Pulmonary artery endothelial cell (primary cell): Measurements from ENCODE around the gene TTC28. TPM values are rescaled to one million over a fixed set of nuclear protein-coding genes. Genes with fewer than 3 reads are reported as not detected.

Experiments used
- DNase-seq: peaks from one replicate; pipeline ENCODE4 v3.0.0-alpha.2; 2011; ENCODE audit warnings: low read depth, low spot score
- total RNA-seq: library from RNA; depleted of rRNA; stranded (reverse); fragments of >200 nt; gene quantifications from 2 replicates; pipeline ENCODE4 v1.2.3, GENCODE V29; 2014

The TTC28 gene
- total RNA-seq, 1 donor from 2014 or later, result 15.6 TPM

DNA sequence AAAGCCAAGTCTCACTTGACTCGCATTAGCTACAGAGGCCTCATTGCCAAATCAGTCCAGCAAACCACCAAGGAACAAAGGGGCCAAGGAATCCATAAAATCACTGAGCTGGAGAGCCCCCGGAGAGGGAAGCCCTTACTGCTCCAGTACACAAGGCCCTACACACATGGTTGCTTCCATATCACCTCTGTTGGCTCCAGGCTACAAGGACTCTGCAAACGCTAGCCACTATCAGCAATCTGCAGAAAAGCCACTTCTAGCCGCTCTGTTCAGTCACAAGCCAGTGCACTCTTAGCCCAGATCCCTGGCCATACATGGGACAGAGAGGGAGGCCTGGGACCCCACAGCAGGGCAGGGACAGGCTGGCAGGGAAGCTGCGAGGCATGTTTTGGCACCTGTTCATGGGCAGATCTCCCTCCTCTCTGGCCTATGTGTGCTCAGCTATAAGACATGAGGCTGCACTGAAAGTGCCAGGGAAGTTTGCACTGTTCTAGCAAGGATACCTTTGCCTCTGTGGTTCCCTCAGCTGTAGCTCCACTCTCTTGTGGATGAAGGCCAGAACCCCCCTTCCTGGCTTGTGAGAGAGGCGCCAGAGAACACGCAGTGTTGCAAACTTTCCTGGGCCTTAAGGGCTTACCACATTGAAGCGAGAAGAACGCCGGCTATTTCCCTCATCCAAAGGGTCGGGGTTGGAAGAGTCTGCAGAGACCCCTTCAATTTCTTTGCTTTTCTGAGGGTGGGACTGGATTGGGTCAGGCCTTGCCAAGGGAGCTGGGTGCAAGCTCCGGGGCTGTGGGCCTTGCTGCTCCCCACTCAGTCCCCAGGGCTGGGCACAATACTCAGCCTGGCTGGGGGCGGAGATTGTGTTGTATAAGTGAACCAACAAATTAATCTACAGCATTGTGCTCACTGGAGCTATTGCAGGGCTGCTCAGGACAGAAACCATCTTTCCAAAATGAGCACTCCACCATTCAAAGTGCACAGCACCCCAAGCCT is 651.9 kb downstream of the TTC28 start:
- no peak for DNase-seq

DNA sequence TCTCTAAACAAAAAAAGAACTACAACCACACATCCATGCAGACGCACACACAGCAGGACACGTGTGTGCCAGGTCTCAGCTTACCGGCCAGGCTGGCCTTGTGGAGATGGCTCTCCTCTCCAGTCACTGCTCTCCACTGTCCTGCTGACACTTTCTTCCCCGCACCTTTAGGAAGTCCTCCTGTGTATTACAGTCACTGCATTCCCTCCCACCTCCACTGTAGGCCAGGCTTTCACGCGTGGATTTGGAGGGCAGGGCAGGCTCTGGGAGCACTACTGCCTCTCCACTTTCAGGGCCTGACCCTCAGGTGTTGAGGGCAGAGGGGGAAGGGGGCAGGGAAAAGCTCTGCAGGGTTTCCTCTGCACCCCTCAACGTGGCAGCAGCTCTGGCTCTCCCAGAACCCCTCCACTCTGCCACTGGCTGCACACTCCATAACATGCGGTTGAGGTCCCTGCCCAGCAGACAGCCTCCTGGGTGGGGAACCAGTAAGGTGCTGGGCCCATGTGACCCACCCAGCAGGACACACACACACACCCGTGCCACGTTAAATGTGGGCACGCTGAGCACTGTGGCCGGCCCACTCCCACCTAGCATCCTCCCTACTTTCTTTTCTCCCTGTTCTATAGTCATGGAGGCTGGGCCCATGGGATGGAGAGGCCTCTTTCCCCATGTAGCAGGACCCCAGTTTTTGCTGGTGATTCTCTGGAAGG is 653.6 kb downstream of the TTC28 start:
- DNase-seq, result no peak

DNA sequence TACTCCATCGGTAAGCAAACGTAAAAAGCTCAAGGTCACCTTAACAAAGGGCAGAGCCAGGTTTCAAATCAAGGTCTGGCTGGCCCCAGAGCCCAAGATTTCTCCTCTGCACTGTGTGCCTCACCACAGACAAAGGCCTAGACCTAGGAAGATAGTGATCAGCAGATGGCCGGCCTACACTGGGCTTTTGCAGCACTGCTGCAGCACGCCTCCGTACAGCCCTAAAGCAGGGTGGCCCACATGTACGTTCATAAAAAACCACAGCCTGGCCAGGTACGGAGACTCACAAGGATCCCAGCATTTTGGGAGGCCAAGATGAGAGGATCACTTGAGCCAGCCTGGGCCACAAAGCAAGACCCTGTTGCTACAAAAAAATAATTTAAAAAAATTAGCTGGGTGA is 654.3 kb downstream of the TTC28 start:
- no peak for DNase-seq

GRCh38 chr22:28024422-28024888 is 655.2 kb downstream of the TTC28 start:
- DNase-seq, result no peak

GRCh38 chr22:28023774-28024173 is 655.9 kb downstream of the TTC28 start:
- DNase-seq, result no peak

- DNase-seq, result no peak
Observed at GRCh38 chr22:28023036-28023435, 656.6 kb downstream of the TTC28 start.

DNA sequence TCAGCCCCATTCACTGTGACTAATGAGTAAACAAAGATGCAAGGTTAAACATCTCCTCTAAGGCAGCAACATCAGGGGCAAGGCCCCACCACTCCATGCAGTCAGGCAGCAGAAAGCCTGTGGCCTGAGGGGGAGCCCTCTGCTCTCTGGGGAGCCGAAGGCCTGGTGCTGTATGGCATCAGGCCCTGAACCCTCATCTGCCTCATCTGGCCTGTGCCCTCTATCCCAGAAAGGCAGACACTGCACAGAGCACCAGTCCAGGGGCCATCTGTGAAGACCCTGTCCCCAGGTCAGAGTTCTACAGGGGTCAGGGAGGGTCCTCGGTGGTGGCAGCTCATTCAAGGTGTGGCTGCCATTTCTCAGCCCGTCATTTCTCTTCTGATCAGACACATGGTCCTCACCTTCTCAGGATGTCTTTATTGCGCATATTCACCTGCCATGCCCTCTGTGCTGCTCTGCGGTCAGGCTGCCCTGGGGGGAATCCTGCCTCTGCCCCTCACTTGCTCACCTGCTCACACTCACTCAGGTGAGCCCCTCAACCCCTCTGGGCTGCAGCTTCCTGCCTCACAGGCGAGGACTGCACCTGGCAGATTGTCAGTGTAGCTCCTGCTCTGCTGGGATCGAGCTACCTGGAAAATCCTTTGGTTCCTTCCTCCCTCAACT is 657.5 kb downstream of the TTC28 start:
- no peak for DNase-seq

DNA sequence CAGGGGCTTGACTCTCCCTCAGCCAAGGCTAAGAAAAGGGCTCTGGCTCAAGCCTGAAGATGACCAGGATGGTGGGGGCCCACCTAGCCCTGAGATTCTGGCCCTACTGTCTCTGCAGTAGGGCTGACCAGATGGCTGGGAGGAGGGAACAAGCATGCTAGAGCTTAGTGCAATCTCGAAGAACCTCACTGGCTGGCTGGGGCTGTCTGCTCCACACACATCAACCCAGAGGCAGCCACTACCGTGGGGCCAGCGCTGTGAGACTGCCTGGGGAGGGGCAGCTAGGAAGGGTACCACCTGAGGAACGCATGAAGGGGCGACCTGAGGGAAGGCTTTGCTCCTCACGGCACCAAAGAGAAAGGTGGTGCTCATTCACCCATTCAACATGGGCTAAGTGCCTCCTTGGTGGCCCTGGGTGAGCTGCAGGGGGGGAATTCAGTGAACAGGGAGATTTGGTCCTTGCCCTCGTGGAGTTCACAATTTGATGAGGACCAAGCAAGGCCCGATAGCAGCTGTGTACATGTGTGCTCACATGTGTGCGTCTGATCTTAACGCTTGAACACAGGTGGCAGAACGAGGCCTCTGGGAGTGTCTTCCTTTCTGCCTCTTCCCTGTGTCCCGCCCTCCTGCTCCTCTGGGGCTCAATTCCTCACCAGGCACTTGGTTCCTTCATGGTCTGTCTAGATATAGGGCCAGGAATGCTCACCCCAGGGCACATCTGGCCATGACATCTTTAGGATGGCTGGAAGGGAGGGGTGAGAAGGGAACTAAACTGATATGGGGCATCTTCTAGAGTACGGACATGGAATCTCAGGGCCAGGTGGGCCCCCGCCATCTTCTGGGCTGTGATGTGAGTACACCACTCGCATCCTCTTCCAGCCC is 658.3 kb downstream of the TTC28 start:
- DNase-seq, result no peak

GRCh38 chr22:28019881-28020861 is 659.5 kb downstream of the TTC28 start:
- peak; percentile 24 for DNase-seq

- DNase-seq, result no peak
Observed at GRCh38 chr22:28019360-28019759, 660.3 kb downstream of the TTC28 start.

- DNase-seq, result no peak
Observed at GRCh38 chr22:28018461-28018927, 661.1 kb downstream of the TTC28 start.

DNA sequence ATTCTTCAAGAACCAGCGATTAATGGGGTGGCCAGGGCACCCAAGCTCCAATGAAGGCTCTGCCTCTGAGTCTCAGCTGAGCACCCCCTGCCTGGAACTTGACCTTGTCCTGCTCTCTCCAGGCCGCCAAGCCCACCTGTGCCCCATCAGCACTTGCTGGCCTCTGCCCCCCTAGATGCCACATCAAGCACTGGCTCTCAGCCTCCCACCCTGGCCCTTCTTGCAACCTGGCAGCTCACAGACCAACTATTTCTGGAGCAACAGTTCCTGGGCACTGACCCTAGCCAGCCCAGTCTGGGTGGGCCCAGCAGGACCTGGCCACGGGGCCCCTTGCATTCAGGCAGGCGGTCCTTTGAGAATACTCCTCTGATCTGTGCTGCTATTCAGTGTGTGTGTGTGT is 661.8 kb downstream of the TTC28 start:
- DNase-seq, result no peak

DNA sequence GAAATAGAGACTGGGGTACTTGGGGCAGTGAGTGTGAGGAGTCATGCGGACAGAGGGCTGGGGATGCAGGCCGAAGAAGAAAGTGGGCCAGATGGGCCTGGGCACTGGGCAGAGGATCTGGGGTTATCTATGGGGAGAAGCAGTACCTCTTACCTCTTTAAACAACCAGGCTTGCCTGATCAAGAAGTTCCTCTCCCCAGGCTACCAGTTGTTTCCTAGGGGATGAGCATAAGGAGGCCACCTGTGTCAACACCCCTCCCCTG is 662.2 kb downstream of the TTC28 start:
- DNase-seq, result no peak

DNA sequence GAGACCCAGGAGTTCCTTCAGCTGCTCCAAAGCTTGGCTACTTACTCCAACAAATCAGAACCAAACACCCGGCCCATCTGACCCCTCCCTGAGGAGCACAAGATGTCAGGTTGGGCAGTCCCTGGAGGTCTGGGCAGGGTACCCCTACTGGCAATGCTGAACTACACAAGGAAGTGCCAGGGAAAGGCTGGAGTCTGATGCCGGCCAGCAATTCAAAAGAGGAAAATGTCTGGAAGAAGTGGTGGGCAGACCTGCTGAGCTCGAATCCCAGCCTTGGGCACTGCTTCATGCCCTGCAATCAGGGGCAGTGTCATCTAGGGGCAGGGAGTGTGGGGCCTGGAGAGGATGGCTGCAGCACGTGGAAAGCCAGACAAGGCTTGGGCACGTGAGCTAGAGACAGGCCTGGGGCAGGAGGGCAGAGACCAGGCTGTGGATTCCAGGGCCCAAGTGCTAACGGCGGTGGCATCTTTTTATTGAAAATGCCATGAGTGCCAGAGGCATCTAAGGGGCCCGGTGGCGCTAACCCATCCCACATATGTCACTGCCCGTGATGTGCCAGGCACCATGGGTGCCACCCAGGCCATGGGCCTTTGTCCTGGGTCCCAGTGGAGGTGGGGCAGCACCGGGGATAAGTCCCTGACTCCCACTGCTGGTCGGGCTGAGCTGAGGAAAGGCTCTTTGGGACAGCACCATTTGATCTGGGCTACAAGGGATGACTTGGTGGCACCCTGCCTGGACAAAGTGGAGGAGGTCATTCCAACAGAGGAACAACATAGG is 662.7 kb downstream of the TTC28 start:
- no peak for DNase-seq

GRCh38 chr22:28015676-28016601 is 663.7 kb downstream of the TTC28 start:
- no peak for DNase-seq

DNA sequence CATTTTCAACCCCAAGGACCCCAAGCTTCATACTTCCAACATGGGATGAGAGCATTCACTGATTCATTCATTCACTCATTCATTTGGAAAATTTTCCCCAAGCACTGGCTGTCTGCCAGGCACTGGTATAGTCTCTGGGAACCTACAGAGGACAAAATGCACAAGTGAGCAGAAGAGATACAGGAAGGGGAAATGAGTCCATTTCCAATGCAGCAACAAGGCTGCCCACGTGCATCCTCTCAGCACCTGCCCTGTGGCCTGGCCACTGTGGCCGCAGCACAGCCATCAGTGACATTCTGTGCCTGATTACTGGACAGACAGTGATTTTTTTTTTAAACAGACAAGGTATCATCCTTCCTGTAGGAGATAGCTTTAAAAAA is 664.6 kb downstream of the TTC28 start:
- peak; percentile 49 for DNase-seq

DNA sequence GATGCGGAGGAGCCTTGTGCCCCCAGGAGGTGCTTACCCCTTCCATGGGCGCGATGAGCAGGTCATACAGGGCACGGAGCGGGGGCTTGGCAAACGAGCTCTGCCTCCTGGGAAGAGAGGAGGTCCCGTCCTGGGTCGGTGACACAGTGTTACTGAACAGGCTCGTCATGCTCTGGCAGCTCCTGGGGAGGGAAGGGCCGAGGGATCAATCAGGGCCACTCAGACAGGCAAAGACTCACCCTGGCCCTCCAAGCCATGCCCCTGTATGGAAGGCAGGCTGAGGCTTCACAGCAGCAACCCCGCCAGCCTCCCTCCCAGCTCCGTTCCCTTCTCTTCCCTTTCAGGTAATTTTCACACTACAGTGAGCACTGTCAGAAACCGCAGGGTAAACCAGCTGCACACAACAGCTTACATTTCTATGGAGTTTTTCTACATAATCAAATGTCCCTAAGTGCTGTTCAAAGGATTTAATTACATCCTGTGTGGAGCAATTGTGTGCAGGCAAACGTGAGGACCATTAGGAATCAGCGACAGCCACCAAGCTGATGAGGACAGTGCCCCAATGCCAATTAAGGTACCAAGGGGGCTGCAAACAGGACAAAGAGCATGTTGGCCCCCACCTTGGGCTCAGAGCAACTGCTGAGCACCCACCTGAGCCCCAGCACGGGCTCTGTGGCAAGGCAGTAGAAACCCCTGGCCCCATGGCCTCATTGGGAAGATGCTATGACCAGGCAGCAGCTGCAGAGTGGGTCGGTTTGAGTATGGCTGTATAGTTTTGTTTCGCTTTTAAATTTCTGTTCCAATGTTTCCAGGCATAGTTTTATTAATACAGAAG is 665.2 kb downstream of the TTC28 start:
- no peak for DNase-seq
